ENCODE data around the gene RNF150.

- TF ChIP-seq TSHZ2 (CRISPR knock-in tag; IDR thresholded peaks at IDR 0.05): no peak
- no peak for TF ChIP-seq TOX (CRISPR knock-in tag; IDR thresholded peaks at IDR 0.05; ENCODE audit: borderline replicate concordance)
- no peak for TF ChIP-seq ZFP30 (CRISPR knock-in tag; IDR thresholded peaks at IDR 0.05)
- TF ChIP-seq OSR1 (CRISPR knock-in tag; IDR thresholded peaks at IDR 0.05): no peak
- no peak for TF ChIP-seq ESRRG (CRISPR knock-in tag; IDR thresholded peaks at IDR 0.05)
- TF ChIP-seq CSDC2 (CRISPR knock-in tag; IDR thresholded peaks at IDR 0.05): no peak
- no peak for TF ChIP-seq CREB5 (CRISPR knock-in tag; IDR thresholded peaks at IDR 0.05; ENCODE audit: low read depth)
- no peak for TF ChIP-seq ZFP3 (CRISPR knock-in tag; IDR thresholded peaks at IDR 0.05)
- TF ChIP-seq ZNF70 (CRISPR knock-in tag; IDR thresholded peaks at IDR 0.05): no peak
- TF ChIP-seq ARNTL (CRISPR knock-in tag; IDR thresholded peaks at IDR 0.05; ENCODE audit: borderline replicate concordance, low read depth): no peak
- TF ChIP-seq ZNF565 (CRISPR knock-in tag; conservative IDR thresholded peaks at IDR 0.05; ENCODE audit: low read depth): no peak
- TF ChIP-seq PPARA (CRISPR knock-in tag; IDR thresholded peaks at IDR 0.05; ENCODE audit: borderline replicate concordance): no peak
- no peak for TF ChIP-seq RARB (CRISPR knock-in tag; IDR thresholded peaks at IDR 0.05)
- TF ChIP-seq CSRNP3 (CRISPR knock-in tag; IDR thresholded peaks at IDR 0.05): no peak
Observed at GRCh38 chr4:141099326-141099725, 33.9 kb downstream of the RNF150 start.

All from SK-N-SH treated with all-trans-retinoic acid at 6 μM for 48 hours (cell line).